H1 (cell line): Measurements from ENCODE around the gene HMGN1.

Source experiments
- ATF2 ChIP-seq: IDR thresholded peaks from 2 replicates; pipeline ENCODE4 v1.6.1; 2012; ENCODE audit warnings: low read length, inconsistent platforms
- BCL11A ChIP-seq, 2 experiments: IDR thresholded peaks; one replicate each; pipeline ENCODE4 v1.6.1; 2011; ENCODE audit warnings: low read depth in 2 of 2, low read length in 2 of 2, mild to moderate bottlenecking in 2 of 2
- GABPA ChIP-seq: IDR thresholded peaks from 2 replicates; pipeline ENCODE4 v1.6.1; 2011; ENCODE audit warnings: mild to moderate bottlenecking, low read length, moderate library complexity, borderline replicate concordance; ENCODE audit not compliant: insufficient read depth
- KDM1A ChIP-seq: fragments of 200-600, 300-600 bp; sonication (generic); IDR thresholded peaks from 2 replicates; pipeline ENCODE4 v1.7.1; 2016; ENCODE audit warnings: mild to moderate bottlenecking, low read length, borderline replicate concordance
- POLR2AphosphoS5 ChIP-seq: IDR thresholded peaks from 2 replicates; pipeline ENCODE4 v1.6.1; 2011; ENCODE audit warnings: low read depth, low read length
- SIRT6 ChIP-seq: IDR thresholded peaks from one replicate; pipeline ENCODE4 v1.7.1; 2012; ENCODE audit warnings: low read length, inconsistent platforms
- SUZ12 ChIP-seq: fragments of 200-600 bp; sonication (generic); IDR thresholded peaks from 2 replicates; pipeline ENCODE4 v1.6.1; 2012; ENCODE audit warnings: mild to moderate bottlenecking, inconsistent platforms, low read length, moderate library complexity, mixed read lengths
- TF ChIP-seq, protein P1 (sequence below), 3 experiments: IDR thresholded peaks; 1 replicate in 2 of 3; 2 replicates in 1 of 3; pipeline versions ENCODE4 v1.5.1 to v1.6.1; 2011; ENCODE audit warnings: low read length in 3 of 3, mild to moderate bottlenecking in 3 of 3, inconsistent platforms in 2 of 3, low read depth in 1 of 3, moderate library complexity in 1 of 3; ENCODE audit not compliant: insufficient read depth in 1 of 3; ENCODE audit errors: control extremely low read depth in 1 of 3
- TF ChIP-seq, protein P2 (sequence below): IDR thresholded peaks from 2 replicates; pipeline ENCODE4 v1.6.1; 2012; ENCODE audit warnings: inconsistent platforms

- TF ChIP-seq KDM1A (no peak), SIRT6 (no peak), BCL11A (IDR thresholded peaks at IDR 0.05; ENCODE audit: low read depth in 2 of 2, low read length in 2 of 2) (no peak), SUZ12 (no peak), ATF2 (no peak), GABPA (no peak), POLR2AphosphoS5 (peak; percentile 36; the same call in 1 of the 2 replicates)
- TF ChIP-seq, protein P1, sequence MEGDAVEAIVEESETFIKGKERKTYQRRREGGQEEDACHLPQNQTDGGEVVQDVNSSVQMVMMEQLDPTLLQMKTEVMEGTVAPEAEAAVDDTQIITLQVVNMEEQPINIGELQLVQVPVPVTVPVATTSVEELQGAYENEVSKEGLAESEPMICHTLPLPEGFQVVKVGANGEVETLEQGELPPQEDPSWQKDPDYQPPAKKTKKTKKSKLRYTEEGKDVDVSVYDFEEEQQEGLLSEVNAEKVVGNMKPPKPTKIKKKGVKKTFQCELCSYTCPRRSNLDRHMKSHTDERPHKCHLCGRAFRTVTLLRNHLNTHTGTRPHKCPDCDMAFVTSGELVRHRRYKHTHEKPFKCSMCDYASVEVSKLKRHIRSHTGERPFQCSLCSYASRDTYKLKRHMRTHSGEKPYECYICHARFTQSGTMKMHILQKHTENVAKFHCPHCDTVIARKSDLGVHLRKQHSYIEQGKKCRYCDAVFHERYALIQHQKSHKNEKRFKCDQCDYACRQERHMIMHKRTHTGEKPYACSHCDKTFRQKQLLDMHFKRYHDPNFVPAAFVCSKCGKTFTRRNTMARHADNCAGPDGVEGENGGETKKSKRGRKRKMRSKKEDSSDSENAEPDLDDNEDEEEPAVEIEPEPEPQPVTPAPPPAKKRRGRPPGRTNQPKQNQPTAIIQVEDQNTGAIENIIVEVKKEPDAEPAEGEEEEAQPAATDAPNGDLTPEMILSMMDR (IDR thresholded peaks at IDR 0.05; ENCODE audit: control extremely low read depth in 1 of 3, insufficient read depth in 1 of 3, low read depth in 1 of 3, low read length in 3 of 3) = no peak
- TF ChIP-seq, protein P2, sequence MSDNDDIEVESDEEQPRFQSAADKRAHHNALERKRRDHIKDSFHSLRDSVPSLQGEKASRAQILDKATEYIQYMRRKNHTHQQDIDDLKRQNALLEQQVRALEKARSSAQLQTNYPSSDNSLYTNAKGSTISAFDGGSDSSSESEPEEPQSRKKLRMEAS = no peak
Measured at GRCh38 chr21:39345440-39345839, 3.4 kb downstream of the HMGN1 start.
